Kidney epithelial cell (primary cell): Measurements from ENCODE around the gene TOMM20. TPM values are rescaled to one million over a fixed set of nuclear protein-coding genes. Genes with fewer than 3 reads are reported as not detected.

Source experiments
- DNase-seq: peaks from one replicate; pipeline ENCODE4 v3.0.0-alpha.2; 2010; ENCODE audit warnings: low read depth
- H3K27me3 ChIP-seq: 2 replicates; pipeline ENCODE4 v1.6.0; 2011; ENCODE audit warnings: low read length; ENCODE audit not compliant: control insufficient read depth, insufficient read depth
- H3K36me3 ChIP-seq: 2 replicates; pipeline ENCODE4 v1.5.1; 2011; ENCODE audit warnings: low read length; ENCODE audit not compliant: control insufficient read depth, insufficient read depth
- H3K4me3 ChIP-seq: 2 replicates; pipeline ENCODE4 v1.5.1; 2011; ENCODE audit warnings: low read depth, mild to moderate bottlenecking, control low read depth, low read length
- total RNA-seq: library from RNA; depleted of rRNA; stranded (reverse); fragments of >200 nt; gene quantifications from 2 replicates; pipeline ENCODE4 v1.2.3, GENCODE V29; 2015
- TF ChIP-seq, protein P1 (sequence below): IDR thresholded peaks from 2 replicates; pipeline ENCODE4 v1.5.1; 2011; ENCODE audit warnings: mild to moderate bottlenecking, moderate library complexity, low read length, control low read depth, inconsistent platforms; ENCODE audit not compliant: insufficient read depth, poor library complexity, severe bottlenecking

The TOMM20 gene
- total RNA-seq, 1 donor from 2014 or later: 139 TPM

DNA sequence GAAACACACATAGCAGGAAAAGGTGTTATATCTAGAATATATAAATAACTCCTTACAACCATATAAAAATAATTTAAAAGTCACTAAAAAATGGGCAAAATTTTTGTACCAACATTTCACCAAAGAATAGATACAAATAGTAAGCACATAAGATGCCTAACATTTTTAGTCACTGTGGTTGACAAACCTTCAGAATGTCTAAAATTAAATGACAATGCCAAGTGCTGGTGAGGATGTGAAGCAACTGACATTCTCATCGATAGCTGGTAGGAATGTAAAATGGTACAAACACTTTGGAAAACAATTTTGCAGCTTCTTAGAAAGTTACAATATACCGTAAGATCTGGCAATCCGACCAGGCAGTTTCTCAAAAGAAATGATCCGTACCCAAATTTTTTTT, 14.4 kb upstream of the TOMM20 start:
- H3K27me3 ChIP-seq: no peaks in the 10 kb centered on the region
- no peak overlapping the region for H3K4me3 ChIP-seq
- TF ChIP-seq, protein P1, sequence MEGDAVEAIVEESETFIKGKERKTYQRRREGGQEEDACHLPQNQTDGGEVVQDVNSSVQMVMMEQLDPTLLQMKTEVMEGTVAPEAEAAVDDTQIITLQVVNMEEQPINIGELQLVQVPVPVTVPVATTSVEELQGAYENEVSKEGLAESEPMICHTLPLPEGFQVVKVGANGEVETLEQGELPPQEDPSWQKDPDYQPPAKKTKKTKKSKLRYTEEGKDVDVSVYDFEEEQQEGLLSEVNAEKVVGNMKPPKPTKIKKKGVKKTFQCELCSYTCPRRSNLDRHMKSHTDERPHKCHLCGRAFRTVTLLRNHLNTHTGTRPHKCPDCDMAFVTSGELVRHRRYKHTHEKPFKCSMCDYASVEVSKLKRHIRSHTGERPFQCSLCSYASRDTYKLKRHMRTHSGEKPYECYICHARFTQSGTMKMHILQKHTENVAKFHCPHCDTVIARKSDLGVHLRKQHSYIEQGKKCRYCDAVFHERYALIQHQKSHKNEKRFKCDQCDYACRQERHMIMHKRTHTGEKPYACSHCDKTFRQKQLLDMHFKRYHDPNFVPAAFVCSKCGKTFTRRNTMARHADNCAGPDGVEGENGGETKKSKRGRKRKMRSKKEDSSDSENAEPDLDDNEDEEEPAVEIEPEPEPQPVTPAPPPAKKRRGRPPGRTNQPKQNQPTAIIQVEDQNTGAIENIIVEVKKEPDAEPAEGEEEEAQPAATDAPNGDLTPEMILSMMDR: no peak
- no peak for DNase-seq
- no peaks in the 10 kb centered on the region for H3K36me3 ChIP-seq

DNA sequence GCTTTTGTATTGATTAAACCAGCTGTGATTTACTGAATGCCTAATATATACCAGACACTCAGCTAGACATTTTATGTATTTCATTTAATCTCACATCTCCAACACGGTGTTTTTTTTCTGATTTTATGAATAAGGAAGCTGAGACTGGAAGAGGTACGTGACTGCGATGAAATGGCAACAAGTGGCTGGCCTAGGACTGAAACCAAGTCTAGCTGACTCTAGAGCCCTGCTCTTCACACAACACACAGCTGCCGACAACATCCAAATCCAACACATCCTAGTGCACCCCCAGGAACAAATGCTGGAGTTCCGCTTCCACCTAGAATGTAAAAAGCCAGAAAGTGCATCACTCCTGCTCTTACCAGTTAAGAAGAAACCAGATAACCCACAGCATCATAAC, 10.7 kb upstream of the TOMM20 start:
- DNase-seq: no peak
- Histone ChIP-seq H3K27me3 (no peaks in the 10 kb centered on the region), H3K36me3 (peaks cover 3% of the 10 kb centered on the region), H3K4me3 (no peak overlapping the region)
- TF ChIP-seq, protein P1: no peak

DNA sequence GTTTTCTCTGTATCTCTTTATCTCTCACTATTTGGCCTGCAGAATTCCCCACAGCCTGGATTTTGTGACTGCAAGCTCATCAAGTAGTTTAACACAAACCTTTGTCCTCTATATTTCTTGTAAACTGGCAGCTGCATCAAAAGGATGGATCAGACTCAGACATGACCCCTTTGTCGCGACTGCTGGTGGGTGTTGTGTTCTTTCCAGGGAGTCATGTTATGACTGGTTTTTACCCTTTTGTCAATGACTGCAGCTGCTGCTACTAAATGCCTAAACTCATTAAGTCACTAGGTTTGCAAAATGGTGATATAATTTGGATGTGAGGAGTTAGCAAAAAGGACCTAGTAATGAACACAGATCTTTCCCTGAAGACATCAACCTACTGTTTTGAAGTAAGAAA, 10.2 kb upstream of the TOMM20 start:
- Histone ChIP-seq H3K36me3 (peaks cover 3% of the 10 kb centered on the region), H3K27me3 (no peaks in the 10 kb centered on the region), H3K4me3 (no peak overlapping the region)
- TF ChIP-seq, protein P1: no peak
- DNase-seq: no peak

DNA sequence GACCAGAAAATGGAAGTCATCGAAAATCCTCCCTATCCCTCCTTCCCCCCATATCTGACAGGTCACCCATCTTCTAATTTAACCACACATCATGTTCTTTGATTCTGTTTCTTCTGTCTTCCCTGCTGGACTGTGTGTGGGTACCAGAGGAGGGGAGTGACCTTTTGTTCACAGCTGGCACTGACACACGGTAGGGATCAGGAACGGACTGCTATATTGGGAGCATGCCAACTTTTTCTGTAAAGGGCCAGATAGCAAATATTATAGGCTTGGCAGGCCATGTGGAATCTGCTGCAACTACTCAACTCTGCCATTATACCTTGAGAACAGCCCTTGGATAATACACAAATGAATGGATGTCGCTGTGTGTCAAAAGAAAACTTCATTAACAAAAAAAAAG, 7.5 kb upstream of the TOMM20 start:
- Histone ChIP-seq H3K4me3 (no peak overlapping the region), H3K36me3 (peaks cover 3% of the 10 kb centered on the region), H3K27me3 (no peaks in the 10 kb centered on the region)
- no peak for DNase-seq
- TF ChIP-seq, protein P1: no peak

DNA sequence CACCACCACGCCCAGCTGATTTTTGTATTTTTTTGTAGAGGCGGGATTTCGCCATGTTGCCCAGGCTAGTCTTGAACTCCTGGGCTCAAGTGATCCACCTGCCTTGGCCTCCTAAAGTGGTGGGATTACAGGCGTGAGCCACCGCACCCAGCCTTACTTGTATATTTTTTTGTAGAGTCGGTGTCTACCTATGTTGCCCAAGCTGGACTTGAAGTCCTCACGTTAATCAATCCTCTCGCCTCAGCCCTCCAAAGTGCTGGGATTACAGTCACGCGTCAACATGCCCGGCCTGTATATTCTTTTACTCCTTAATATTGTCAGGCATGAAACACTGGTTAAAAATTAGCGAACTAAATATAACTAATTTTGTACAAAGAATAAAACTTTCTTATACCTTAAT, 5.5 kb upstream of the TOMM20 start:
- H3K4me3 ChIP-seq: no peak overlapping the region
- H3K27me3 ChIP-seq: no peaks in the 10 kb centered on the region
- peaks cover 3% of the 10 kb centered on the region for H3K36me3 ChIP-seq
- TF ChIP-seq, protein P1: no peak
- no peak for DNase-seq

DNA sequence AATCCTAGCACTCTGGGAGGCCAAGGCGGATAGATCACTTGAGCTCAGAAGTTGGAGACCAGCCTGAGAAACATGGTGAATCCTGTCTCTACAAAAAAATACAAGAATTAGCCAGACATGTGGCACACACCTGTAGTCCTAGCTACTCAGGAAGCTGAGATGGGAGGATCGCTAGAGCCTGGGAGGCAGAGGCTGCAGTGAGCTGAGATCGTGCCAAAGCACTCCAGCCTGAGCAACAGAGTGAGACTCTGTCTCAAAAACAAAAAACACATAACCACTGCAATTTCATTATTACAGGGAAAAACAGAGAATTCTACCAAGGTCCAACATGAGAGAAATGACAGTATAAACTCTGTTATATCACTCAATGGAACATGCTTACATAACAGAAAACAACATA, 4.4 kb upstream of the TOMM20 start:
- no peak for DNase-seq
- TF ChIP-seq, protein P1: no peak
- peaks cover 3% of the 10 kb centered on the region for H3K36me3 ChIP-seq

More for the DNA sequence above, 4.4 kb upstream of the TOMM20 start:
- H3K27me3 ChIP-seq: no peaks in the 10 kb centered on the region
- no peak overlapping the region for H3K4me3 ChIP-seq
